ENCODE measurements around the gene SEMA5A. TPM values are rescaled to one million over a fixed set of nuclear protein-coding genes. Genes with fewer than 3 reads are reported as not detected.

Gene SEMA5A
- total RNA-seq, 1 experiment from 2014 or later, result 0.15 TPM

- no TSS peak for BruUV-seq (replicated peaks)
- in situ Hi-C loops (cut with HindIII; ENCODE audit: low pct_unique_long_range_greater_than_20kb, low sequenced_read_pairs) (loop anchor here (25.0 kb wide), 1 partner anchor 1599 kb away; no protein-coding TSS in a partner anchor), intact Hi-C loops (cut with micrococcal nuclease; ENCODE audit: unreplicated experiment) (no loop called here)
- ChIA-PET POLR2A (no interaction called here), CTCF (no interaction called here)
- ATAC-seq (no peak), DNase-seq (ENCODE audit: low read depth, low spot score) (no peak)
- no peak overlapping the region for H3K4me3 ChIP-seq (ENCODE audit: low read depth in 2 of 2, low read length in 2 of 2)
- TF ChIP-seq TCF7L2 (IDR thresholded peaks at IDR 0.05; ENCODE audit: low read depth, low read length) (no peak), POLR2AphosphoS5 (IDR thresholded peaks at IDR 0.05; ENCODE audit: low read depth, low read length) (no peak), SIN3A (IDR thresholded peaks at IDR 0.05; ENCODE audit: borderline replicate concordance, insufficient read depth, low read depth, low read length) (no peak)
- TF ChIP-seq, protein P1, sequence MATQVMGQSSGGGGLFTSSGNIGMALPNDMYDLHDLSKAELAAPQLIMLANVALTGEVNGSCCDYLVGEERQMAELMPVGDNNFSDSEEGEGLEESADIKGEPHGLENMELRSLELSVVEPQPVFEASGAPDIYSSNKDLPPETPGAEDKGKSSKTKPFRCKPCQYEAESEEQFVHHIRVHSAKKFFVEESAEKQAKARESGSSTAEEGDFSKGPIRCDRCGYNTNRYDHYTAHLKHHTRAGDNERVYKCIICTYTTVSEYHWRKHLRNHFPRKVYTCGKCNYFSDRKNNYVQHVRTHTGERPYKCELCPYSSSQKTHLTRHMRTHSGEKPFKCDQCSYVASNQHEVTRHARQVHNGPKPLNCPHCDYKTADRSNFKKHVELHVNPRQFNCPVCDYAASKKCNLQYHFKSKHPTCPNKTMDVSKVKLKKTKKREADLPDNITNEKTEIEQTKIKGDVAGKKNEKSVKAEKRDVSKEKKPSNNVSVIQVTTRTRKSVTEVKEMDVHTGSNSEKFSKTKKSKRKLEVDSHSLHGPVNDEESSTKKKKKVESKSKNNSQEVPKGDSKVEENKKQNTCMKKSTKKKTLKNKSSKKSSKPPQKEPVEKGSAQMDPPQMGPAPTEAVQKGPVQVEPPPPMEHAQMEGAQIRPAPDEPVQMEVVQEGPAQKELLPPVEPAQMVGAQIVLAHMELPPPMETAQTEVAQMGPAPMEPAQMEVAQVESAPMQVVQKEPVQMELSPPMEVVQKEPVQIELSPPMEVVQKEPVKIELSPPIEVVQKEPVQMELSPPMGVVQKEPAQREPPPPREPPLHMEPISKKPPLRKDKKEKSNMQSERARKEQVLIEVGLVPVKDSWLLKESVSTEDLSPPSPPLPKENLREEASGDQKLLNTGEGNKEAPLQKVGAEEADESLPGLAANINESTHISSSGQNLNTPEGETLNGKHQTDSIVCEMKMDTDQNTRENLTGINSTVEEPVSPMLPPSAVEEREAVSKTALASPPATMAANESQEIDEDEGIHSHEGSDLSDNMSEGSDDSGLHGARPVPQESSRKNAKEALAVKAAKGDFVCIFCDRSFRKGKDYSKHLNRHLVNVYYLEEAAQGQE (IDR thresholded peaks at IDR 0.05; ENCODE audit: insufficient read depth in 1 of 2, low read depth in 2 of 2, low read length in 1 of 2), result no peak
- TF ChIP-seq, protein P2, sequence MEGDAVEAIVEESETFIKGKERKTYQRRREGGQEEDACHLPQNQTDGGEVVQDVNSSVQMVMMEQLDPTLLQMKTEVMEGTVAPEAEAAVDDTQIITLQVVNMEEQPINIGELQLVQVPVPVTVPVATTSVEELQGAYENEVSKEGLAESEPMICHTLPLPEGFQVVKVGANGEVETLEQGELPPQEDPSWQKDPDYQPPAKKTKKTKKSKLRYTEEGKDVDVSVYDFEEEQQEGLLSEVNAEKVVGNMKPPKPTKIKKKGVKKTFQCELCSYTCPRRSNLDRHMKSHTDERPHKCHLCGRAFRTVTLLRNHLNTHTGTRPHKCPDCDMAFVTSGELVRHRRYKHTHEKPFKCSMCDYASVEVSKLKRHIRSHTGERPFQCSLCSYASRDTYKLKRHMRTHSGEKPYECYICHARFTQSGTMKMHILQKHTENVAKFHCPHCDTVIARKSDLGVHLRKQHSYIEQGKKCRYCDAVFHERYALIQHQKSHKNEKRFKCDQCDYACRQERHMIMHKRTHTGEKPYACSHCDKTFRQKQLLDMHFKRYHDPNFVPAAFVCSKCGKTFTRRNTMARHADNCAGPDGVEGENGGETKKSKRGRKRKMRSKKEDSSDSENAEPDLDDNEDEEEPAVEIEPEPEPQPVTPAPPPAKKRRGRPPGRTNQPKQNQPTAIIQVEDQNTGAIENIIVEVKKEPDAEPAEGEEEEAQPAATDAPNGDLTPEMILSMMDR (IDR thresholded peaks at IDR 0.05), result no peak
- H3K27me3 ChIP-seq (ENCODE audit: control insufficient read depth, insufficient read depth, low read length), result peaks cover 3% of the 10 kb centered on the region; the same call in 1 of the 2 replicates
- H3K4me1 ChIP-seq (ENCODE audit: control insufficient read depth, insufficient read depth, low read length), result no peaks in the 10 kb centered on the region
- no peak overlapping the region for H3K27ac ChIP-seq (ENCODE audit: low read length)
- no peaks in the 10 kb centered on the region for H3K9me3 ChIP-seq (ENCODE audit: control insufficient read depth, insufficient read depth, low read depth, low read length)
- no peaks in the 10 kb centered on the region for H3K36me3 ChIP-seq (ENCODE audit: control insufficient read depth, insufficient read depth, low read length)
These were observed 9.2 kb downstream of the SEMA5A start for GRCh38 chr5:9536717-9537116.

GRCh38 chr5:9534881-9535517 is 10.9 kb downstream of the SEMA5A start:
- DNase-seq (ENCODE audit: low read depth, low spot score) (no peak), ATAC-seq (no peak)
- Histone ChIP-seq H3K4me1 (ENCODE audit: control insufficient read depth, insufficient read depth, low read length) (no peaks in the 10 kb centered on the region), H3K27me3 (ENCODE audit: control insufficient read depth, insufficient read depth, low read length) (peaks cover 2% of the 10 kb centered on the region; the same call in 1 of the 2 replicates), H3K9me3 (ENCODE audit: control insufficient read depth, insufficient read depth, low read depth, low read length) (no peaks in the 10 kb centered on the region), H3K4me3 (ENCODE audit: low read depth in 2 of 2, low read length in 2 of 2) (no peak overlapping the region), H3K27ac (ENCODE audit: low read length) (no peak overlapping the region), H3K36me3 (ENCODE audit: control insufficient read depth, insufficient read depth, low read length) (no peaks in the 10 kb centered on the region)
- no TSS peak for BruUV-seq (replicated peaks)
- no peak for TF ChIP-seq POLR2AphosphoS5 (IDR thresholded peaks at IDR 0.05; ENCODE audit: low read depth, low read length)
- TF ChIP-seq, protein P1 (IDR thresholded peaks at IDR 0.05; ENCODE audit: insufficient read depth in 1 of 2, low read depth in 2 of 2, low read length in 1 of 2), result no peak
- TF ChIP-seq SIN3A (IDR thresholded peaks at IDR 0.05; ENCODE audit: borderline replicate concordance, insufficient read depth, low read depth, low read length), result no peak
- TF ChIP-seq TCF7L2 (IDR thresholded peaks at IDR 0.05; ENCODE audit: low read depth, low read length), result no peak
- TF ChIP-seq, protein P2 (IDR thresholded peaks at IDR 0.05), result no peak
- intact Hi-C loops (cut with micrococcal nuclease; ENCODE audit: unreplicated experiment), result no loop called here
- ChIA-PET POLR2A (no interaction called here), CTCF (no interaction called here)
- in situ Hi-C loops (cut with HindIII; ENCODE audit: low pct_unique_long_range_greater_than_20kb, low sequenced_read_pairs), result loop anchor here (25.0 kb wide), 1 partner anchor 1598 kb away; no protein-coding TSS in a partner anchor
